GM21619 (cell line): ENCODE measurements around the gene C18orf32.
A peak's percentile ranks its signal among the peaks of the same experiment; 100 is the strongest.
"Not testable (repeated sequence)": the region's sequence is repeated elsewhere in the genome, so short reads cannot be mapped to it uniquely, and the experiment has no call there.

ENCODE experiments used
- ATAC-seq: cut with Tn5 transposase; IDR thresholded peaks from one replicate; pipeline ENCODE4 v1.9.1; 2021; ENCODE audit not compliant: unreplicated experiment

Gene C18orf32

GRCh38 chr18:49486953-49487710 lies at the start of gene C18orf32:
Gene C18orf32 (minus strand): TSS chr18:49487234. CDS start chr18:49483748, 3,486 bp downstream.
- ATAC-seq: peak; percentile 92

- ATAC-seq: no peak
Measured at GRCh38 chr18:49534846-49535601, 48.0 kb upstream of the C18orf32 start.

- ATAC-seq: no peak
Measured at GRCh38 chr18:49531678-49532153, 44.7 kb upstream of the C18orf32 start.

- ATAC-seq: no peak
Measured at GRCh38 chr18:49529596-49529995, 42.6 kb upstream of the C18orf32 start.

- no peak for ATAC-seq
Measured at GRCh38 chr18:49527631-49528327, 40.7 kb upstream of the C18orf32 start.

GRCh38 chr18:49525981-49526380 lies 38.9 kb upstream of the C18orf32 start:
- no peak for ATAC-seq

GRCh38 chr18:49524951-49525350 lies 37.9 kb upstream of the C18orf32 start:
- no peak for ATAC-seq

- ATAC-seq: no peak
Measured at GRCh38 chr18:49524349-49524748, 37.3 kb upstream of the C18orf32 start.

- not testable (repeated sequence) for ATAC-seq
Measured at GRCh38 chr18:49523580-49524093, 36.6 kb upstream of the C18orf32 start.

- no peak for ATAC-seq
Measured at GRCh38 chr18:49521216-49521835, 34.3 kb upstream of the C18orf32 start.

GRCh38 chr18:49520661-49521145 lies 33.7 kb upstream of the C18orf32 start:
- ATAC-seq: no peak

GRCh38 chr18:49519101-49519971 lies 32.3 kb upstream of the C18orf32 start:
- ATAC-seq: no peak

GRCh38 chr18:49517483-49517882 lies 30.4 kb upstream of the C18orf32 start:
- ATAC-seq: no peak

- ATAC-seq: no peak
Measured at GRCh38 chr18:49515516-49515915, 28.5 kb upstream of the C18orf32 start.

GRCh38 chr18:49515003-49515402 lies 28.0 kb upstream of the C18orf32 start:
- not testable (repeated sequence) for ATAC-seq

GRCh38 chr18:49514577-49514976 lies 27.5 kb upstream of the C18orf32 start:
- no peak for ATAC-seq

GRCh38 chr18:49512876-49513275 lies 25.8 kb upstream of the C18orf32 start:
- not testable (repeated sequence) for ATAC-seq

- ATAC-seq: no peak
Measured at GRCh38 chr18:49510393-49511115, 23.5 kb upstream of the C18orf32 start.

- ATAC-seq: not testable (repeated sequence)
Measured at GRCh38 chr18:49506438-49506837, 19.4 kb upstream of the C18orf32 start.
